Neural cell (in vitro differentiated cells): ENCODE data around the gene METTL16. TPM values are rescaled to one million over a fixed set of nuclear protein-coding genes. Genes with fewer than 3 reads are reported as not detected.
"Not testable (repeated sequence)": the region's sequence is repeated elsewhere in the genome, so short reads cannot be mapped to it uniquely, and the experiment has no call there.

Experiments used
- H2AFZ ChIP-seq: fragments of 200-600, 300-800 bp; sonication (generic), shearing (Covaris generic); 2 replicates; pipeline ENCODE4 v1.6.0; 2014; ENCODE audit warnings: low read depth, mild to moderate bottlenecking, antibody characterized with exemption, low read length, moderate library complexity
- H3F3A ChIP-seq: fragments of 200-600 bp; shearing (Covaris generic); 2 replicates; pipeline ENCODE4 v1.6.1; 2016; ENCODE audit warnings: mild to moderate bottlenecking, moderate library complexity, mixed read lengths, antibody characterized with exemption, low read length; ENCODE audit not compliant: insufficient read depth, poor library complexity, severe bottlenecking
- H3K27ac ChIP-seq: fragments of 200-600, 300-800 bp; sonication (generic), shearing (Covaris generic); 2 replicates; pipeline ENCODE4 v1.5.1; 2014; ENCODE audit warnings: mild to moderate bottlenecking, low read length, moderate library complexity
- H3K27me3 ChIP-seq: fragments of 300-800, 200-600 bp; sonication (generic), shearing (Covaris generic); 2 replicates; pipeline ENCODE4 v1.6.0; 2014; ENCODE audit warnings: mild to moderate bottlenecking, low read depth, low read length, moderate library complexity; ENCODE audit not compliant: insufficient read depth
- H3K36me3 ChIP-seq: fragments of 300-800, 200-600 bp; sonication (generic), shearing (Covaris generic); 2 replicates; pipeline ENCODE4 v1.5.1; 2014; ENCODE audit warnings: mild to moderate bottlenecking, antibody characterized with exemption, low read length, moderate library complexity; ENCODE audit not compliant: insufficient read depth
- H3K4me2 ChIP-seq: fragments of 300-800, 200-600 bp; sonication (generic), shearing (Covaris generic); 2 replicates; pipeline ENCODE4 v1.6.0; 2014; ENCODE audit warnings: mild to moderate bottlenecking, low read length
- H3K4me3 ChIP-seq: fragments of 300-800, 200-600 bp; sonication (generic), shearing (Covaris generic); 2 replicates; pipeline ENCODE4 v1.5.1; 2014; ENCODE audit warnings: mild to moderate bottlenecking, low read length, moderate library complexity
- H3K79me2 ChIP-seq: fragments of 200-600 bp; shearing (Covaris generic); replicated peaks from 2 replicates; pipeline ENCODE4 v1.6.0; 2014; ENCODE audit warnings: mild to moderate bottlenecking, low read length, moderate library complexity; ENCODE audit not compliant: insufficient read depth
- H3K9ac ChIP-seq: fragments of 300-800, 200-600 bp; sonication (generic), shearing (Covaris generic); 2 replicates; pipeline ENCODE4 v1.6.1; 2016; ENCODE audit warnings: mild to moderate bottlenecking, low read length, mixed read lengths
- H3K9me2 ChIP-seq: fragments of 200-600 bp; shearing (Covaris generic); 2 replicates; pipeline ENCODE4 v1.6.1; 2016; ENCODE audit warnings: mild to moderate bottlenecking, low read length, mixed read lengths; ENCODE audit not compliant: insufficient read depth
- H3K9me3 ChIP-seq: fragments of 200-600, 300-800 bp; sonication (generic), shearing (Covaris generic); 2 replicates; pipeline ENCODE4 v1.6.1; 2016; ENCODE audit warnings: mild to moderate bottlenecking, mixed run types, low read length, moderate library complexity, mixed read lengths
- H4K20me1 ChIP-seq: fragments of 200-600 bp; shearing (Covaris generic); 2 replicates; pipeline ENCODE4 v1.6.1; 2016; ENCODE audit warnings: mild to moderate bottlenecking, mixed run types; ENCODE audit not compliant: insufficient read depth
- CTCF ChIP-seq: fragments of 450-650 bp; IDR thresholded peaks from 2 replicates; pipeline ENCODE4 v1.5.1; 2014; ENCODE audit warnings: antibody characterized with exemption, mild to moderate bottlenecking, moderate library complexity; ENCODE audit not compliant: poor library complexity, severe bottlenecking
- EP300 ChIP-seq: fragments of 450-650 bp; conservative IDR thresholded peaks from 2 replicates; pipeline ENCODE4 v1.6.1; 2014; ENCODE audit warnings: antibody characterized with exemption, mild to moderate bottlenecking, moderate library complexity; ENCODE audit not compliant: poor library complexity, severe bottlenecking
- EZH2 ChIP-seq: fragments of 200-600, 300-800 bp; shearing (Covaris generic), sonication (generic); IDR thresholded peaks from 2 replicates; pipeline ENCODE4 v1.6.1; 2014; ENCODE audit warnings: antibody characterized with exemption, low read length, borderline replicate concordance, mild to moderate bottlenecking; ENCODE audit not compliant: insufficient read depth, poor library complexity, severe bottlenecking
- MXI1 ChIP-seq: fragments of 450-650 bp; conservative IDR thresholded peaks from 2 replicates; pipeline ENCODE4 v1.6.1; 2014; ENCODE audit warnings: antibody characterized with exemption, mild to moderate bottlenecking; ENCODE audit not compliant: poor library complexity, severe bottlenecking
- POLR2AphosphoS5 ChIP-seq: IDR thresholded peaks from 2 replicates; pipeline ENCODE4 v1.6.1; 2012
- RAD21 ChIP-seq: fragments of 450-650 bp; conservative IDR thresholded peaks from 2 replicates; pipeline ENCODE4 v1.6.1; 2014; ENCODE audit warnings: antibody characterized with exemption, mild to moderate bottlenecking, moderate library complexity
- SMC3 ChIP-seq: fragments of 450-650 bp; conservative IDR thresholded peaks from 2 replicates; pipeline ENCODE4 v1.6.1; 2014; ENCODE audit warnings: antibody characterized with exemption, mild to moderate bottlenecking, moderate library complexity; ENCODE audit not compliant: poor library complexity
- TAF1 ChIP-seq: IDR thresholded peaks from 2 replicates; pipeline ENCODE4 v1.6.1; 2012; ENCODE audit warnings: low read depth
- polyA plus RNA-seq: library from polyadenylated mRNA; depleted of rRNA; stranded (reverse); fragments of >200 nt; gene quantifications from 2 replicates; pipeline ENCODE4 v1.2.3, GENCODE V29; 2014

Gene METTL16
- polyA plus RNA-seq, 1 donor from 2014 or later = 20.3 TPM

GRCh38 chr17:2542456-2542855 is 30.8 kb upstream of the METTL16 start:
- no peak overlapping the region for H3K4me3 ChIP-seq
- no peaks in the 10 kb centered on the region for H3K9me3 ChIP-seq
- no peaks in the 10 kb centered on the region for H3K79me2 ChIP-seq
- no peak for TF ChIP-seq TAF1
- no peak for TF ChIP-seq CTCF
- TF ChIP-seq RAD21 = no peak
- H3K4me2 ChIP-seq = no peak overlapping the region
- no peaks in the 10 kb centered on the region for H3K27me3 ChIP-seq
- no peak overlapping the region for H2AFZ ChIP-seq
- H3K27ac ChIP-seq = no peak overlapping the region
- no peak overlapping the region for H3K9ac ChIP-seq
- no peaks in the 10 kb centered on the region for H3F3A ChIP-seq
- no peaks in the 10 kb centered on the region for H3K9me2 ChIP-seq
- H3K36me3 ChIP-seq = no peaks in the 10 kb centered on the region
- H4K20me1 ChIP-seq = no peaks in the 10 kb centered on the region

DNA sequence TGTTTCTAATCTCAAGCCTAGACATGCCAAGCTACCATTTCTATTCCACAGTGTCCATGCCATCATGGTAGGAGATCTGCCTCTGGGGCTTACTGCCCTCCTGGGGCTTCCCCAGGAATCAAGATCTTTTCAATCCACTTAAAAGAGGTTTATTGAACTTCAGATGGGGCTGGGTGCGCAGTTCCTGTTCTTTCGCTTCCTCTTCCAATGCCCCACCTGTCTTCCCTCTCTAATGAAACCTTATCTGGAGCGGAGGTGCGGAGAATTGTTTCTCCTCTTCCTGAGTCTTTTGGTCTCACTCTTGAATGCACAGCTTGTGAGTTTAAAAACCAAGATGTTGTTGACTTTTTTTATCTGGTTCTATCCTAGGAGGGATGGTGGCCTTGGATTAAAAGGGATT is 30.4 kb upstream of the METTL16 start:
- Histone ChIP-seq H3K9me2 (no peaks in the 10 kb centered on the region), H3K27ac (no peak overlapping the region), H3F3A (no peaks in the 10 kb centered on the region), H3K36me3 (no peaks in the 10 kb centered on the region), H2AFZ (no peak overlapping the region), H3K27me3 (no peaks in the 10 kb centered on the region), H4K20me1 (no peaks in the 10 kb centered on the region), H3K4me3 (no peak overlapping the region), H3K9ac (no peak overlapping the region), H3K9me3 (no peaks in the 10 kb centered on the region), H3K79me2 (no peaks in the 10 kb centered on the region), H3K4me2 (no peak overlapping the region)
- TF ChIP-seq TAF1 = no peak
- no peak for TF ChIP-seq RAD21
- no peak for TF ChIP-seq EZH2
- TF ChIP-seq SMC3 = no peak
- TF ChIP-seq CTCF = no peak
- no peak for TF ChIP-seq MXI1
- no peak for TF ChIP-seq POLR2AphosphoS5
- TF ChIP-seq EP300 = no peak

GRCh38 chr17:2537579-2537978 is 25.9 kb upstream of the METTL16 start:
- not testable (repeated sequence) for H3K9me2 ChIP-seq, H3K27ac ChIP-seq, H3K27me3 ChIP-seq, H3K4me2 ChIP-seq, H3K9me3 ChIP-seq, H3K36me3 ChIP-seq, H3K4me3 ChIP-seq, H3K79me2 ChIP-seq, H4K20me1 ChIP-seq, H3K9ac ChIP-seq, H2AFZ ChIP-seq, H3F3A ChIP-seq
